ENCODE measurements around the gene VAMP4.
"Not testable (repeated sequence)": the region's sequence is repeated elsewhere in the genome, so short reads cannot be mapped to it uniquely, and the experiment has no call there.

Gene VAMP4

GRCh38 chr1:171693541-171693940, 48.3 kb downstream of the VAMP4 start:
- H3K4me3 ChIP-seq (ENCODE audit: low read depth in 1 of 2, low read length in 2 of 2); H3K36me3 ChIP-seq (ENCODE audit: control insufficient read depth in 1 of 2, insufficient read depth in 2 of 2, low read length in 2 of 2); H3K9me3 ChIP-seq (ENCODE audit: control insufficient read depth in 1 of 2, low read length in 2 of 2); H3K27ac ChIP-seq (ENCODE audit: low read length); H3K4me1 ChIP-seq (ENCODE audit: control insufficient read depth in 1 of 2, insufficient read depth in 2 of 2, low read length in 2 of 2); H3K27me3 ChIP-seq (ENCODE audit: low read depth, low read length): not testable (repeated sequence)

DNA sequence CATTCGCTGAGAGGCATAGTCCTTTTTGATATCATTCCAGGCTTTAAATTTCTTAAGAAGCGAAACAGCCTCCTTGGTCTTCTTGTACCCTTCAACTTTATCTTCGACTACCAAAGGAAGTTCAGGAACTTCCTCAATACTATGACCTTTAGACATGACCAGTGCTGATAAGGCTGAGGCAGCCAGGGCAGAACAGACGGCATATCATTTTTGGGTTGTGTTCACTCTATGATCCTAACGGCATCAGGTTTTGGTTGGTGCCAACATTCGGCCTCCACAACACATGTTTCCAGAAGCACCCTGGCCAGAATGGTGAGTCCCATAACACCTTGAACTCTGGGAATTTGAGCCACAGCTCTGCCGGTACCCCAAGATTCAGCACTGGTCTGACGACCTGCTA, 58.0 kb downstream of the VAMP4 start:
- Histone ChIP-seq H3K27ac (ENCODE audit: low read length) (no peak overlapping the region), H3K36me3 (ENCODE audit: control insufficient read depth in 1 of 2, insufficient read depth in 2 of 2, low read length in 2 of 2) (no peaks in the 10 kb centered on the region), H3K9me3 (ENCODE audit: control insufficient read depth in 1 of 2, low read length in 2 of 2) (no peaks in the 10 kb centered on the region), H3K27me3 (ENCODE audit: low read depth, low read length) (no peaks in the 10 kb centered on the region), H3K4me1 (ENCODE audit: control insufficient read depth in 1 of 2, insufficient read depth in 2 of 2, low read length in 2 of 2) (no peaks in the 10 kb centered on the region), H3K4me3 (ENCODE audit: low read depth in 1 of 2, low read length in 2 of 2) (no peak overlapping the region)

DNA sequence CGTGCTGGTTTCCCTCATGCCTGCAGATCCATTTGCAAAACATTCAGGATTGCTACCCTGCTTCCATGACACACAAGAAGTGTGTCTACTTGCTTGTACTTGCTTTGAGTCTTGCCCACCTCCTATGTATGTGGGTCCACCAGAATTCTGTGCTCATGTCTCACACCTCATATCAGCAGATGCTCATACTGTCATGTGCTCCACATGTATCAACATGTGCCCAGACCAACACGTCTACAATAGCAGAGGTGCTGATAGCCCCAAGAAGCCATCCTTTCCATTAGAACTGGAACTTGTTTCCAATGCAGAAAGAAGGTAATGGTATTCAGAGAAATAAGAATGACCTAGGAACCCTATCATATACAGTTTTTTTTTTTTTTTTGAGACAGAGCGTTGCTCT, 61.5 kb downstream of the VAMP4 start:
- Histone ChIP-seq H3K36me3 (ENCODE audit: control insufficient read depth in 1 of 2, insufficient read depth in 2 of 2, low read length in 2 of 2) (no peaks in the 10 kb centered on the region), H3K9me3 (ENCODE audit: control insufficient read depth in 1 of 2, low read length in 2 of 2) (no peaks in the 10 kb centered on the region), H3K27me3 (ENCODE audit: low read depth, low read length) (no peaks in the 10 kb centered on the region), H3K4me1 (ENCODE audit: control insufficient read depth in 1 of 2, insufficient read depth in 2 of 2, low read length in 2 of 2) (peaks cover 0 to under 1% of the 10 kb centered on the region in 2 donors), H3K4me3 (ENCODE audit: low read depth in 1 of 2, low read length in 2 of 2) (no peak overlapping the region), H3K27ac (ENCODE audit: low read length) (no peak overlapping the region)

DNA sequence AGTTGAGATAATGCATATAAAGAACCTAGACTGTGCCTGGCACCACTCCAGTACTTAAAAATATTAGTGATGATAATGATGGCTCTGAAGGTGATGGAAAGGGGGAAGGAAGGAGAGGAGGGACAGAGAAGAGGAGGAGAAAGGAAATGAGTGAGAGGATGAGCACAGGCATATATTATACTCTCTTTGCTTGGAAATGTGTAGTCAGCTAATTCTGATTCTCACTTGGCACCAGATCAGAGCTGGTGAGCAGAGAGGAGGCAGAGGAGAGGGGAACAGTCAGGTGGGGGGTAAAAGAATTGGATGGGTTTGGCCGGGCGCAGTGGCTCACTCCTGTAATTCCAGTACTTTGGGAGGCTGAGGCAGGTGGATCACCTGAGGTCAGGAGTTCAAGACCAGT, 65.0 kb downstream of the VAMP4 start:
- Histone ChIP-seq H3K27me3 (ENCODE audit: low read depth, low read length) (no peaks in the 10 kb centered on the region), H3K4me3 (ENCODE audit: low read depth in 1 of 2, low read length in 2 of 2) (no peak overlapping the region), H3K36me3 (ENCODE audit: control insufficient read depth in 1 of 2, insufficient read depth in 2 of 2, low read length in 2 of 2) (no peaks in the 10 kb centered on the region), H3K27ac (ENCODE audit: low read length) (no peak overlapping the region), H3K9me3 (ENCODE audit: control insufficient read depth in 1 of 2, low read length in 2 of 2) (no peaks in the 10 kb centered on the region), H3K4me1 (ENCODE audit: control insufficient read depth in 1 of 2, insufficient read depth in 2 of 2, low read length in 2 of 2) (peaks cover 0 to 3% of the 10 kb centered on the region in 2 donors)

DNA sequence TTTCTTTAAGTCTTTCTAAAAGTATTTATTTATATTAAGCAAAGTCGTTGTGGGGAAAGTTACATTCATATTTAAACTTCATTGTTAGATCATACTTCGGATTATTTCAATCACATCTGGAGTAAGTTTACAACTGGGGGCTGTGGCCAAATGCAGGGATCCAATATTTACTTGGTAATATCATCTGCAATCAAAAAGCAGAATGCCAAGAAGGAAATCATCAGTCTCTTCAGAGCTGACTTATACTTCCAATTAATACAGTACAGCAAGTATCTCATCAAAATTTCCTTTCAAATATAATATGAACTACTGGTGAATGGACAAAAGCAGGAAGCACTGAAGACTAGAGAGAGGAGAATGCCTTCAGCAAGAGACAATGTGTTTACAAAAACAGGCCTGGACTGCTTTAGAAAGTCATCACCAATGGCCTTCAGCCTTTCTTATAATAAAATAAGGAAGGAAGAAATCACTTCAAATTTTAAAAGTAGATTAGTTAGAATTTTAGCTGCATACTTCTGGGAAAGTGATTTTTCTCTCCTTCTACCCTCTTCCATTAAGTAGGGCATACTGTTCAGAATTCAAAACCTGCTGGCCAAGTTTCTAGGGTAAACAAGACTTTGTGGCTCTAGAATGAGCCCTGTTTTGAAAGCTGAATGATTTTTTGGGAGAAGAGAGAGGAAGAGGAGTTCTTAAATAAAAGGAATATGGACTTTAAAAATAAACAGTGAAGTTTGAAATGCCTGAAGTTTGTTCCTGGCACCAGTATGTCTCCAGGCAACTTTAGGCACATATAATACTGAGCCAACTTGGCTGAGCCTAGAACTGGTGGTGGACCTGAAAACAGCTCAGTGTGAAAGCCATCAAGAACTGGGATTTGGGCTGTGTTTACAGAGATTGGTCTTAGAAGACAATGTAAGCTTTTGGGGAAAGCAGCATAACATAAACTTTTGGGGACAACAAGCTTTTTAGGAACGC, 67.1 kb downstream of the VAMP4 start:
- H3K27me3 ChIP-seq (ENCODE audit: low read depth, low read length), result no peaks in the 10 kb centered on the region
- no peak overlapping the region for H3K4me3 ChIP-seq (ENCODE audit: low read depth in 1 of 2, low read length in 2 of 2)
- H3K4me1 ChIP-seq (ENCODE audit: control insufficient read depth in 1 of 2, insufficient read depth in 2 of 2, low read length in 2 of 2), result peaks cover 0 to 3% of the 10 kb centered on the region in 2 donors
- no peaks in the 10 kb centered on the region for H3K36me3 ChIP-seq (ENCODE audit: control insufficient read depth in 1 of 2, insufficient read depth in 2 of 2, low read length in 2 of 2)
- H3K27ac ChIP-seq (ENCODE audit: low read length), result no peak overlapping the region
- H3K9me3 ChIP-seq (ENCODE audit: control insufficient read depth in 1 of 2, low read length in 2 of 2), result no peaks in the 10 kb centered on the region

DNA sequence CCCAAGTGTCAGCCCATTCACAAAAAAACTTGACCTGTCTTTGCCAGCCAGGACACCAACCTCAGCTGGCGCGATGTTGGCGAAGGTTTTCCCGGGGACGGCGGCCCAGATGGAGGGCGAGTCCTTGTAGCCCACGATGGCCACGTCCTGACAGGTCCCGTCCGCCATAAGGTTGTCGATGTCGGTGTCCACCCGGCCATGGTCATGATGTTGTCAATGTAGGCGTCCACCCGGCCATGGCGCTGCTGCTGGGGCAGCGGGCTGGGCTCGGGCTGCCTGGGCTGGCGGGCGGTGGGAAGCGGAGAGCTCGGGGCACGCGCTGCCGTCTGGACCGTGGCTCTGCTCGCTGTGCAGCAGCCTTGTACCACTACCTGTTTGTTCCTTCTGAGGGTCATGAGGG, 71.1 kb downstream of the VAMP4 start:
- H3K27me3 ChIP-seq (ENCODE audit: low read depth, low read length), result no peaks in the 10 kb centered on the region
- no peaks in the 10 kb centered on the region for H3K36me3 ChIP-seq (ENCODE audit: control insufficient read depth in 1 of 2, insufficient read depth in 2 of 2, low read length in 2 of 2)
- no peak overlapping the region for H3K27ac ChIP-seq (ENCODE audit: low read length)
- H3K4me3 ChIP-seq (ENCODE audit: low read depth in 1 of 2, low read length in 2 of 2), result no peak overlapping the region
- peaks cover 0 to 8% of the 10 kb centered on the region in 2 donors for H3K4me1 ChIP-seq (ENCODE audit: control insufficient read depth in 1 of 2, insufficient read depth in 2 of 2, low read length in 2 of 2)
- H3K9me3 ChIP-seq (ENCODE audit: control insufficient read depth in 1 of 2, low read length in 2 of 2), result no peaks in the 10 kb centered on the region

DNA sequence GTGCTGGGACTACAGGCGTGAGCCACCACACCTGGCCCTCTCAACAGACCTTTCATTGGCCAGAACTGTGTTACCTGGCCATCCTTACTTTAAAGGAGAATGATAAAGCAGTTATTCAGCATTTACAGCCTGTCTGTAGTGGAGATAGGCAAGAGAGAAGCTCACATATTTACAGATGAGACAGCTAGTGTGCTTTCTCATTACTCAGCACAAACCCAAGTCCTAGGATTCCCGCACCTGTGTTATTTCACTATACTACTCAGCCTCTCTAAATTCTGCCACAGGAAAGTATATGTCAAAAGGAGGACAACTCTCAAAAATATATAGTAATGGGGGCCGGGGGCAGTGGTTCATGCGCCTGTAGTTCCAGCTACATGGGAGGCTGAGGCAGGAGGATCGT, 73.5 kb downstream of the VAMP4 start:
- H3K27me3 ChIP-seq (ENCODE audit: low read depth, low read length), result no peaks in the 10 kb centered on the region
- H3K9me3 ChIP-seq (ENCODE audit: control insufficient read depth in 1 of 2, low read length in 2 of 2), result no peaks in the 10 kb centered on the region
- peaks cover 4 to 25% of the 10 kb centered on the region in 2 donors for H3K4me1 ChIP-seq (ENCODE audit: control insufficient read depth in 1 of 2, insufficient read depth in 2 of 2, low read length in 2 of 2)
- no peak overlapping the region for H3K4me3 ChIP-seq (ENCODE audit: low read depth in 1 of 2, low read length in 2 of 2)
- H3K27ac ChIP-seq (ENCODE audit: low read length), result no peak overlapping the region
- no peaks in the 10 kb centered on the region for H3K36me3 ChIP-seq (ENCODE audit: control insufficient read depth in 1 of 2, insufficient read depth in 2 of 2, low read length in 2 of 2)

DNA sequence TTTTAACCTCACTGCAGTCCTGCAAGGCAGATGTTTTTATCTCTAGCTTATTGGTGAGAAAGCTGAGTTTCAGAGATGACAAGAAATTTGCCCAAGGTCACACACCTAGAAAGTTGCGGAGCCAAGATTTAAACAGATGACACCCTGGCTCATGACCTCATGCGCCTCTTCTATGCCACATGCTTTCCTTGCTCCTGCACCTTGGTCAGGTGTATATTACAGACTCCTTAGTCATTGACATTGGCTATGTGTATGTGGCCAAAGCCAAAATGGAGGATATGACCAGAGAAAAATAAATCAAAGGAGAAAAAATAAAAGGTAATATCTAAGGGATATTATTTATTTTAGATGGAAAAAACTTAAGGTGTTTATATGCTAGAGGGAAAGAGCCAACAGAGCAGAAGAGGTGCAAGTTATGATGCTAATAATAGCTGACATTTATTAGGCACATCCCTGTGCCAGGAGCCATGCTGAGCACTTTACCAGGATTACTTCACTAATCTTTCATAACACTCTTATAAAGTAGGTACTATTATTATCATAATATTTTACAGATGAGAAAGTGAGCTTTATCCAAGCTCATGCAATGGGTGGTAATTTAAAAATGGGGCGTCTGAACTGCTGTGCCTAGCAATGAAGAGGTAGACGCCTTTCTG, 75.6 kb downstream of the VAMP4 start:
- Histone ChIP-seq H3K4me1 (ENCODE audit: control insufficient read depth in 1 of 2, insufficient read depth in 2 of 2, low read length in 2 of 2) (peaks cover 4 to 26% of the 10 kb centered on the region in 2 donors), H3K36me3 (ENCODE audit: control insufficient read depth in 1 of 2, insufficient read depth in 2 of 2, low read length in 2 of 2) (no peaks in the 10 kb centered on the region), H3K9me3 (ENCODE audit: control insufficient read depth in 1 of 2, low read length in 2 of 2) (no peaks in the 10 kb centered on the region), H3K4me3 (ENCODE audit: low read depth in 1 of 2, low read length in 2 of 2) (no peak overlapping the region), H3K27me3 (ENCODE audit: low read depth, low read length) (no peaks in the 10 kb centered on the region), H3K27ac (ENCODE audit: low read length) (no peak overlapping the region)

DNA sequence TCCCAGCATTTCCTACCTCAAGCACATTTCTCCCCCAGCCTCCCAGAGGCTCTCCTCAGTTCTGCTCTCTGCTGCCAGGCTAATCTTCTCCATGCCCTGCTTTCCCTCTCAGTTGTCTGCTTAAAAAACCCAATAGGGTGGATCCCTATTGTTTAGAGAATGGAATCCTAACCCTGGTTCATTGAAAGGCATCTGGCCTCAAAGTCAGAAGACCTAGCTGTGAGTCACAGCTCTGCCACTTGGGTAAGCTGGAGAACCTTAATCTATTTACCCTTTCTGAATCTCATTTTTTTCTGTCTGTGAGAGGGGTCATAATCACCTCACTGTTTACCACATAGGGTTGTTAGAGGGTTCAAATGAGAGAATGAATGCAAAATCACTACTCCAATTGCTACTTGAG, 76.9 kb downstream of the VAMP4 start:
- H3K4me3 ChIP-seq (ENCODE audit: low read depth in 1 of 2, low read length in 2 of 2), result no peak overlapping the region
- no peak overlapping the region for H3K27ac ChIP-seq (ENCODE audit: low read length)
- H3K4me1 ChIP-seq (ENCODE audit: control insufficient read depth in 1 of 2, insufficient read depth in 2 of 2, low read length in 2 of 2), result peaks cover 4 to 26% of the 10 kb centered on the region in 2 donors
- no peaks in the 10 kb centered on the region for H3K9me3 ChIP-seq (ENCODE audit: control insufficient read depth in 1 of 2, low read length in 2 of 2)
- no peaks in the 10 kb centered on the region for H3K36me3 ChIP-seq (ENCODE audit: control insufficient read depth in 1 of 2, insufficient read depth in 2 of 2, low read length in 2 of 2)
- no peaks in the 10 kb centered on the region for H3K27me3 ChIP-seq (ENCODE audit: low read depth, low read length)

GRCh38 chr1:171663854-171664575, 77.8 kb downstream of the VAMP4 start:
- Histone ChIP-seq H3K4me1 (ENCODE audit: control insufficient read depth in 1 of 2, insufficient read depth in 2 of 2, low read length in 2 of 2) (peaks cover 4 to 26% of the 10 kb centered on the region in 2 donors), H3K36me3 (ENCODE audit: control insufficient read depth in 1 of 2, insufficient read depth in 2 of 2, low read length in 2 of 2) (no peaks in the 10 kb centered on the region), H3K27ac (ENCODE audit: low read length) (peak overlapping the region; percentile 14), H3K4me3 (ENCODE audit: low read depth in 1 of 2, low read length in 2 of 2) (no peak overlapping the region), H3K27me3 (ENCODE audit: low read depth, low read length) (no peaks in the 10 kb centered on the region), H3K9me3 (ENCODE audit: control insufficient read depth in 1 of 2, low read length in 2 of 2) (no peaks in the 10 kb centered on the region)

Measured in muscle layer of duodenum (tissue), 2 donors.